NCI-H446 treated with DMSO at 0.1 percent for 48 hours (cell line): ENCODE measurements around the gene FAM240B.

Source experiments
- DNase-seq: peaks from one replicate; lab custom pipeline; 2025; lab: John Stamatoyannopoulos, UW

The FAM240B gene

GRCh38 chr9:38668791-38669466 lies 51.0 kb downstream of the FAM240B start:
- DNase-seq, result no peak

DNA sequence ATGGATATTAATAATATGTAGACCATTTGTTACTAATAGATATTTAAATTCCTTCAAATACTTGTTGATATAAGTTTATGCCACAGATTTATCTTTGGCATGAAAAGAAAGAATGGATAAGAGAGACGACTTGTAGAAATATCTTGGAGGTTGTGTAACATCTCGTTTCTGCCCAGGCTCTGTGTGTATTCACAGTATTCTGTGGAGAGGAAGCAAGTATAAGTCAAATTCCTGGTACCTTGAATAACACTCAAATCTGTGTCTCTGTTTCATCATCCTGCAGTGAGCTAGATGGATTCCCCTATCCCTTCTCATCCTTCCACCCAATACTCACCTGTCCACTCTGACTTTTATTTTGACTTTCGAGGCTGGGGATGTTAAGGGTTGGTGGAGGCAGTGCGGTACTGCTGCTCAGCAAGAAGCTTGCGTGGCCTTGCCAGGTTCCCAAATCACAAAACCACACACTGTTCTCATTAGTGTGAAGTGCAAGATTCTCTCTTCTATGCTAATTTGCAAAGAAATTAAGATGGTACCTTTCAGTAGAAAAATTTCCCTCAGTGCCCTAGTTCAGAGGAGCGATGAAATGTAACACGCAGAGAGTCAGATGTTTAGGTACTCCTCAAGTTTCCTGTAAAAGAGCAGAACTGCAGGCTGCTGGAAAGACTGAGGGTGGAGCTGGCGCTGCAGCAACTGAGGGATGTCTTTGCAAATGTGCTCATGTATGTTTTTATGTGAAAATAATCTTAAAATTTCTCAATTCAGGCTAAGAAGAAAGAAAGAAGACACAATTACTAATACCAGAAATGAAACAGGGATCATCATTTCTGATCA lies 57.0 kb downstream of the FAM240B start:
- no peak for DNase-seq

GRCh38 chr9:38659538-38659937 lies 60.4 kb downstream of the FAM240B start:
- no peak for DNase-seq

GRCh38 chr9:38656896-38657295 lies 63.0 kb downstream of the FAM240B start:
- DNase-seq, result no peak

DNA sequence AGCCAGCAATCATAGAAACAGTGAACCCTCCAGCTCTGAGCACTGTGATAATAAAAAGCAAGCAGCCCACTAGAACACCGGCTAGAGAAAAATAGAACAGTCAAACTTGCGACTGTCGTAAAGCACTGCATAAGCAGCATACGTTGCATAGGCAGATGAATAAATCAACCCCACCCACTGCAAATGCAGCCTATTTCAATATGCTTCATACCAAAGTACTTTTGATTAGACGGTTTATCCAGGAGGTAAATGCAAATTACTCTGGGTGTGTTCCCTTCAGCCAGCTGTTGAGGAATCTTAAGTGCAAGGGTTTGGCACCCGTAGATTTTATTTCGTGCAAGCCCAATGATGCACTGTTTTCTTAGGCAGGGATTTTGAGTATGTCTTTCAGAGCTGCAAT lies 67.4 kb downstream of the FAM240B start:
- DNase-seq, result no peak

- DNase-seq, result no peak
Observed at GRCh38 chr9:38652044-38652443, 67.9 kb downstream of the FAM240B start.

GRCh38 chr9:38651400-38652042 lies 68.4 kb downstream of the FAM240B start:
- no peak for DNase-seq

- DNase-seq, result no peak
Observed at GRCh38 chr9:38650564-38650963, 69.4 kb downstream of the FAM240B start.

DNA sequence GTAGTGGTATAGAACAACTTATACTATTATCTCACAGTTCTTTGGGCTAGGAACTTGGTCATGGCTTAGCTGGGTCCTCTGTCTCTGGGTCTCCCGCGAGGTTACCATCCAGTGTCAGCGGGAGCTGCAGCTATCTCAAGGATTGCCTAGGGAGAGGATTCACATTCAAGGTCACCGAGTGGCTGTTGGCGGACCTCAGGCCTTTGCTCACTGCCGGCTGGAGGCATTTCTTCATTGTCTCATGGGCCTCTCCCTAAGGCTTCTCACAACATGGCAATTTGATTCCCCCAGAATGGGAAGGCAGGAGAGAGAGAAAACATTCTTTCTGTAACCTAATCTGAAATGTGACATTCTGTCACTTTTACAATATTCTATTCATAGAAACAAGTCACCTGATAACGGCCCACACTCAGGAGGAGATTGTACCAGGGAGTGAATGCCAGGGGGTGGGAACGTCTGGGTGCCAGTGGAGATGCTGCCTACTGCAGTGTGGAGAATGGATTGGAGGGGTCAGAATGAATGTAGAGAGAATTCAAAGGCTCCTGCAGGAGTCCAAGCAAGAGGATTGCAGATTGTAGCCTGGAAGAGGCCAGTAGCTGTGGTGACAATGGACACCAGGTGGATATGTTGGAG lies 70.1 kb downstream of the FAM240B start:
- DNase-seq, result no peak

DNA sequence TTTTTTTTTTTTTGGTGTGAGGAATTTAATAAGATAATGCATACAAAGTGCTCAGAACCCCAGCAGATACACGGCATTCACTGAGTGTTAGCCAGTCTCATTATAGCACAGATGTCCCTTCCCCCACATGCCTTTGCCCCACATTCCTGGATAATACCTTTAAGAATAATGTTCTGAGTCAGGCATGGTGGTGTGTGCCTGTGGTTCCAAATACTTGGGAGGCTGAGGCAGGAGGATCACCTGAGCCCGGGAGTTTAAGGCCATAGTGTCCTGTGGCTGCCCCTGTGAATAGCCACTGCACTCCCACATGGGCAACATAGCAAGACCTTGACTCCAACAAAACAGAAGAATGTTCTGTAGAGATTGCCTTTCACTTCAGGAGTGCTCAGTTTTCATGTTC lies 75.3 kb downstream of the FAM240B start:
- DNase-seq, result no peak
